HepG2 (cell line): ENCODE results near the gene MORN3. TPM values are rescaled to one million over a fixed set of nuclear protein-coding genes. Genes with fewer than 3 reads are reported as not detected.
A peak's percentile ranks its signal among the peaks of the same experiment; 100 is the strongest.

Experiments
- ATAC-seq: fragments of 200-7000 bp; cut with Tn5 transposase; 3 replicates; pipeline ENCODE4 v1.9.1; 2020; ENCODE audit warnings: mild to moderate bottlenecking, moderate library complexity
- BruUV-seq: library from RNA; stranded (reverse); fragments of 400-500 nt; replicated peaks from 2 replicates; lab custom pipeline; 2021; lab: Mats Ljungman, UMichigan
- CTCF ChIA-PET: fragments of 300-600 bp; formaldehyde crosslinking; extraction: SDS; loops from one replicate; lab custom pipeline; 2021; ENCODE audit warnings: low total read pairs, inconsistent platforms, low intra/inter-chr PET ratio; lab: Yijun Ruan, JAX
- POLR2A ChIA-PET: fragments of 350-600 bp; sonication (Branson Sonifier 250); formaldehyde crosslinking; loops from one replicate; lab custom pipeline; 2020; ENCODE audit warnings: antibody characterized with exemption, inconsistent platforms; lab: Yijun Ruan, JAX
- DNase-seq: peaks from one replicate; pipeline ENCODE4 v3.0.0-alpha.2; 2015; ENCODE audit warnings: low spot score
- FAIRE-seq: peaks from 3 replicates; lab custom pipeline; 2011; peaks lifted over from hg19 to GRCh38; lab: Jason Lieb, UNC
- H2AFZ ChIP-seq: one replicate; pipeline ENCODE4 v1.6.1; 2011; ENCODE audit warnings: low read length, inconsistent platforms
- H3K27ac ChIP-seq: fragments of 300-600 bp; 3 replicates; pipeline ENCODE4 v1.8.0; 2011; ENCODE audit warnings: mixed run types, mild to moderate bottlenecking, mixed read lengths, low read length, inconsistent platforms; ENCODE audit not compliant: insufficient read depth; ENCODE audit errors: extremely low read length
- H3K27me3 ChIP-seq, 2 experiments: fragments of 200-600 bp in 1 of 2; 2 replicates in 1 of 2; 3 replicates in 1 of 2; pipeline versions ENCODE4 v1.6.0 to v1.8.0; 2011; ENCODE audit warnings: low read length in 2 of 2, mild to moderate bottlenecking in 2 of 2, moderate library complexity in 2 of 2, inconsistent platforms in 1 of 2; ENCODE audit not compliant: insufficient read depth in 2 of 2, control insufficient read depth in 1 of 2
- H3K36me3 ChIP-seq, 2 experiments: fragments of 200-600 bp in 1 of 2; replicated peaks in 1 of 2; 2 replicates in 1 of 2; 3 replicates in 1 of 2; pipeline versions ENCODE4 v1.5.1 to v1.8.0; 2011; ENCODE audit warnings: low read length in 2 of 2, inconsistent platforms in 1 of 2; ENCODE audit not compliant: insufficient read depth in 2 of 2, control insufficient read depth in 1 of 2
- H3K4me1 ChIP-seq: 2 replicates; pipeline ENCODE4 v1.5.1; 2012; ENCODE audit warnings: low read length, inconsistent platforms; ENCODE audit not compliant: insufficient read depth
- H3K4me2 ChIP-seq: 2 replicates; pipeline ENCODE4 v1.6.0; 2011; ENCODE audit warnings: low read depth, low read length, inconsistent platforms
- H3K4me3 ChIP-seq, 3 experiments: fragments of 200-600 bp in 1 of 3; sonication (generic), shearing (Covaris generic) in 1 of 3; replicated peaks in 1 of 3; 2 replicates each; pipeline ENCODE4 v1.5.1; 2011 to 2016; ENCODE audit warnings: low read length in 3 of 3, inconsistent platforms in 2 of 3, low read depth in 2 of 3, mild to moderate bottlenecking in 2 of 3, control low read depth in 1 of 3, mixed read lengths in 1 of 3; ENCODE audit not compliant: insufficient read depth in 1 of 3
- H3K79me2 ChIP-seq: one replicate; pipeline ENCODE4 v1.6.1; 2011; ENCODE audit warnings: low read length, inconsistent platforms; ENCODE audit not compliant: insufficient read depth
- H3K9ac ChIP-seq: 2 replicates; pipeline ENCODE4 v1.6.0; 2011; ENCODE audit warnings: mild to moderate bottlenecking, low read depth, low read length, inconsistent platforms; ENCODE audit not compliant: insufficient read depth
- H3K9me3 ChIP-seq: 2 replicates; pipeline ENCODE4 v1.5.1; 2012; ENCODE audit warnings: mild to moderate bottlenecking, low read length
- H4K20me1 ChIP-seq: 2 replicates; pipeline ENCODE4 v1.6.0; 2011; ENCODE audit warnings: inconsistent platforms, mild to moderate bottlenecking, low read length, moderate library complexity; ENCODE audit not compliant: insufficient read depth
- AKNA ChIP-seq: sonication (generic); formaldehyde crosslinking; IDR thresholded peaks from 2 replicates; pipeline ENCODE4 v1.4.0; 2020; ENCODE audit warnings: missing genetic modification reagents, borderline replicate concordance
- ZNF10 ChIP-seq: sonication (generic); formaldehyde crosslinking; IDR thresholded peaks from 2 replicates; pipeline ENCODE4 v1.4.0; 2020; ENCODE audit warnings: mild to moderate bottlenecking, low read depth, missing genetic modification reagents, borderline replicate concordance
- ZNF350 ChIP-seq: sonication (generic); formaldehyde crosslinking; IDR thresholded peaks from 2 replicates; pipeline ENCODE4 v1.4.0; 2020; ENCODE audit warnings: mild to moderate bottlenecking, low read depth, missing genetic modification reagents, borderline replicate concordance
- WGBS: methylation state at CpG from one replicate; pipeline ENCODE4 v1.1.6; 2017; ENCODE audit warnings: low lambda C conversion rate; 5-methylcytosine and 5-hydroxymethylcytosine counted together
- in situ Hi-C: cut with HindIII; loops from 2 replicates; pipeline ENCODE4 v1.10.0; 2017; ENCODE audit warnings: low pct_unique_long_range_greater_than_20kb; ENCODE audit not compliant: extremely low pct_ligation_motif_present
- intact Hi-C: fragments of 100-400 bp; cut with micrococcal nuclease; formaldehyde crosslinking; loops from one replicate; pipeline ENCODE4 v1.10.0; 2022; ENCODE audit not compliant: unreplicated experiment
- polyA plus RNA-seq, 8 experiments: library from polyadenylated mRNA; depleted of rRNA in 3 of 8; stranded (reverse) in 7 of 8; unstranded in 1 of 8; fragments of >200 nt; fragmentation: Illumina TruSeq in 4 of 8; extraction: Trizol in 4 of 8; gene quantifications; 2 replicates each; pipeline versions ENCODE4 v1.2.1 to v1.2.3, GENCODE V29; 2011 to 2016; ENCODE audit warnings: low read depth in 4 of 8, missing spikeins in 1 of 8, mixed read lengths in 1 of 8; ENCODE audit not compliant: insufficient read depth in 1 of 8
- total RNA-seq, 5 experiments: library from RNA; depleted of rRNA; stranded (reverse); fragments of >200 nt; fragmentation: Illumina TruSeq; extraction: Trizol; gene quantifications; 2 replicates each; pipeline ENCODE4 v1.2.3, GENCODE V29; 2016; ENCODE audit warnings: low read depth in 1 of 5

The MORN3 gene
- total and polyA plus RNA-seq, 2 of the 13 experiments (the other 11 are each of a cell fraction or from before 2014, with no cell fraction given), result 1.1 to 2.0 TPM

DNA sequence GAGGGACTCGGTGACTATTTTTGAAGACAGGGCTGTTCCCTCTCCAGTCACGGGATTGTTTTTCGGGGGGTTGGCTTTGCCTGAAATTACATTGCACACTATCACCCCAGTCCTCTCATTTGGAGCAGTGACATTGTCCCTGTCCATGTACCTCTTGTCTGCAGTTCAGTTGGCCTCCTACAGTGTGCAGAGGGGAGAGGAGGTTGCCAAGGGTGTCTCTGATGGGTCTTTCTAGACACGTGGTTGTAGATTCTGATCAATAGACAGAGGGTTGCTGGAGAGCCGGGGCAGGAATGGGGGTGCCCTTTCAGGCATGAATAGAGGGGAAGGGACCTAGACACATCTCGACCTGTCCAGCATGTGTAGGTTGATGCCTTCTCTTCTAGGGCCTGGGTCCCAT, 44.3 kb upstream of the MORN3 start:
- no peaks in the 10 kb centered on the region for H4K20me1 ChIP-seq
- WGBS, result 41% methylated on average over 3 of the region's 6 CpGs
- H3K4me3 ChIP-seq, result peak overlapping the region; percentile 60 to 97 (median 91)
- in situ Hi-C loops (no loop called here), intact Hi-C loops (loop anchor here (5.0 kb wide), 1 partner anchor 59 kb away; no protein-coding TSS in a partner anchor)
- TSS peak; percentile 41 for BruUV-seq
- ChIA-PET POLR2A (interaction anchor here (0.6 kb wide), 1 partner anchor 12 kb away, joined by 3 read pairs; no protein-coding TSS in a partner anchor), CTCF (no interaction called here)
- DNase-seq (no peak), FAIRE-seq (no peak), ATAC-seq (peak; percentile 45)
- no peaks in the 10 kb centered on the region; a peak in 1 of 5 replicates for H3K36me3 ChIP-seq
- H3K9me3 ChIP-seq, result no peaks in the 10 kb centered on the region
- H3K4me1 ChIP-seq, result peaks cover 69% of the 10 kb centered on the region
- no peaks in the 10 kb centered on the region; a peak in 1 of 5 replicates for H3K27me3 ChIP-seq
- peak overlapping the region; percentile 89 for H3K4me2 ChIP-seq
- no peak overlapping the region for H3K27ac ChIP-seq
- TF ChIP-seq ZNF10 (no peak), AKNA (CRISPR knock-in tag) (no peak), ZNF350 (CRISPR knock-in tag) (no peak)
- peaks cover 20% of the 10 kb centered on the region for H3K79me2 ChIP-seq
- H3K9ac ChIP-seq, result peak overlapping the region; percentile 79
- H2AFZ ChIP-seq, result no peak overlapping the region
